T-helper 2 cell (primary cell): Measurements from ENCODE around the gene TRIM34.
"Not testable (repeated sequence)": the region's sequence is repeated elsewhere in the genome, so short reads cannot be mapped to it uniquely, and the experiment has no call there.

ENCODE experiments used
- DNase-seq, 5 experiments: peaks; one replicate each; pipeline versions ENCODE4 v3.0.0 to v3.0.0-alpha.2; 2012 to 2022

TRIM34 gene

DNA sequence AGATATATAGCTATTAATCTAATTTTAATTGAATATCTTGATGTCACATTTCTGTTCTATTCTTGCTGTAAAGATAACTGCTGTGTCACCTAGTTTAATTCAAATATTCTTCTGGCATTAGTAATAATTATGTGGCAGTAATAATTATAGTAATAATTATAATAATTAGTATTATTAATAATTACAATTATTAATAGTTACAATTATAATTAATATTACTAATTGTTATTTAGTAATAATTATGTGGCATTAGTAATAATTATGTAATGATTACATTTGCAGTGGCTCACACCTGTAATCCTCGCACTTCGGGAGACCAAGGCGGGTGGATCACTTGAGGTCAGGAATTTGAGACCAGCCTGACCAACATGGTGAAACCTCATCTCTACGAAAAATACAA, 61.6 kb downstream of the TRIM34 start:
- DNase-seq: no peak

GRCh38 chr11:5688482-5688881, 63.7 kb downstream of the TRIM34 start:
- DNase-seq: no peak

- peak in 4 of 5 experiments; percentile 14 to 81 (median 37) for DNase-seq
Observed at GRCh38 chr11:5689551-5689983, 64.8 kb downstream of the TRIM34 start, which contains the start of gene TRIM22. TRIM22 (plus strand) TSS chr11:5689790; CDS start chr11:5696233, 6,443 bp downstream.

- DNase-seq: no peak
Observed at GRCh38 chr11:5690216-5690615, 65.4 kb downstream of the TRIM34 start.

GRCh38 chr11:5690736-5691135, 65.9 kb downstream of the TRIM34 start:
- DNase-seq: no peak

GRCh38 chr11:5691238-5691963, 66.6 kb downstream of the TRIM34 start:
- not testable (repeated sequence) for DNase-seq

DNA sequence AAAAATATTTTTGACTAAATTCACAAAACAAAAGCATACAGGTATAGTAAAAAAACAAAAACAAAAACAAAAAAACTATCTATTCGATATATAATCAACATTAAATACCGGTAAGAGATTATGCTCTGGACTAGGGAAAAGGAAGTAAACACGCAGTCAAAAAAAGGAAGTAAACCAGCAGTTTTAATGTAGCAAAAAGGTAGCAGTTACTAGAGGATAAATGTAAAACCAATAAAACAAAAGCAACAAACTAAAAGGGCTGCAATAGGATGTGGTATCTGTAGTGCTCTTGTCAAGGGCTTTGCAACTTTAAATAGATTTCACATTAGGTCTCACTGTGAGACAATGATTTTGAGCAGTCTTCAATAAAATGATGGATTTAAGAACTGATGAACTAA, 67.2 kb downstream of the TRIM34 start:
- DNase-seq: peak in 1 of 5 experiments; percentile 49
